PC-3 (cell line): ENCODE data around the gene KLHDC8B. TPM values are rescaled to one million over a fixed set of nuclear protein-coding genes. Genes with fewer than 3 reads are reported as not detected.

Source experiments
- ATAC-seq: fragments of 200-7000 bp; cut with Tn5 transposase; 2 replicates; pipeline ENCODE4 v1.9.1; 2020; ENCODE audit warnings: mild to moderate bottlenecking, moderate library complexity
- BruUV-seq: library from RNA; stranded (reverse); fragments of 400-500 nt; replicated peaks from 2 replicates; lab custom pipeline; 2021; lab: Mats Ljungman, UMichigan
- CTCF ChIA-PET: fragments of 300-600 bp; sonication (Branson Sonifier 250); formaldehyde crosslinking; loops from one replicate; lab custom pipeline; 2022; ENCODE audit warnings: antibody characterized with exemption; lab: Charles Lee
- POLR2A ChIA-PET: fragments of 300-600 bp; sonication (Branson Sonifier 250); formaldehyde crosslinking; loops from one replicate; lab custom pipeline; 2022; ENCODE audit warnings: antibody characterized with exemption; ENCODE audit not compliant: unreplicated experiment; lab: Charles Lee
- DNase-seq: peaks from one replicate; pipeline ENCODE4 v3.0.0-alpha.2; 2015
- H2AFZ ChIP-seq: fragments of 300-600 bp; sonication (generic); 2 replicates; pipeline ENCODE4 v1.6.0; 2016; ENCODE audit warnings: antibody characterized with exemption, low read length
- H3F3A ChIP-seq: fragments of 300-600 bp; sonication (generic); one replicate; pipeline ENCODE4 v1.6.0; 2017; ENCODE audit warnings: antibody characterized with exemption, low read length, control low read depth, mild to moderate bottlenecking; ENCODE audit not compliant: unreplicated experiment
- H3K27ac ChIP-seq: fragments of 300-600 bp; sonication (generic); 2 replicates; pipeline ENCODE4 v1.5.1; 2016; ENCODE audit warnings: mild to moderate bottlenecking, low read length
- H3K27me3 ChIP-seq: fragments of 300-600 bp; sonication (generic); 2 replicates; pipeline ENCODE4 v1.6.1; 2016; ENCODE audit warnings: low read length, mixed read lengths
- H3K36me3 ChIP-seq: fragments of 300-600 bp; sonication (generic); 2 replicates; pipeline ENCODE4 v1.6.1; 2016; ENCODE audit warnings: low read depth, mixed run types, low read length, mixed read lengths
- H3K4me1 ChIP-seq: fragments of 300-600 bp; sonication (generic); 2 replicates; pipeline ENCODE4 v1.5.1; 2016; ENCODE audit warnings: low read length; ENCODE audit not compliant: insufficient read depth
- H3K4me2 ChIP-seq: fragments of 300-600 bp; sonication (generic); 2 replicates; pipeline ENCODE4 v1.6.0; 2016; ENCODE audit warnings: low read length
- H3K4me3 ChIP-seq: fragments of 300-600 bp; sonication (generic); 2 replicates; pipeline ENCODE4 v1.5.1; 2016; ENCODE audit warnings: mild to moderate bottlenecking, low read length, mixed read lengths
- H3K79me2 ChIP-seq: fragments of 300-600 bp; sonication (generic); 2 replicates; pipeline ENCODE4 v1.6.1; 2017; ENCODE audit warnings: low read length, mixed read lengths
- H3K9ac ChIP-seq: fragments of 300-600 bp; sonication (generic); 2 replicates; pipeline ENCODE4 v1.6.0; 2016; ENCODE audit warnings: mild to moderate bottlenecking, low read length
- H3K9me2 ChIP-seq: fragments of 300-600 bp; sonication (generic); replicated peaks from 2 replicates; pipeline ENCODE4 v1.6.1; 2016; ENCODE audit warnings: mixed run types, low read length, mixed read lengths
- H3K9me3 ChIP-seq: fragments of 300-600 bp; sonication (generic); 2 replicates; pipeline ENCODE4 v1.6.1; 2016; ENCODE audit warnings: low read length, mixed read lengths
- H4K20me1 ChIP-seq: fragments of 300-600 bp; sonication (generic); 2 replicates; pipeline ENCODE4 v1.6.1; 2016; ENCODE audit warnings: low read length, mixed read lengths
- EZH2 ChIP-seq: fragments of 300-600 bp; sonication (generic); IDR thresholded peaks from one replicate; pipeline ENCODE4 v1.6.1; 2017; ENCODE audit warnings: antibody characterized with exemption, mild to moderate bottlenecking, low read length; ENCODE audit not compliant: unreplicated experiment
- EZH2phosphoT487 ChIP-seq: fragments of 300-600 bp; sonication (generic); IDR thresholded peaks from 2 replicates; pipeline ENCODE4 v1.6.1; 2018; ENCODE audit warnings: mild to moderate bottlenecking, antibody characterized with exemption, low read length, borderline replicate concordance
- intact Hi-C: fragments of 100-400 bp; cut with micrococcal nuclease; formaldehyde crosslinking; loops from 2 replicates; pipeline ENCODE4 v1.9.0; 2023
- total RNA-seq: library from RNA; depleted of rRNA; stranded (reverse); fragments of >200 nt; gene quantifications from 2 replicates; pipeline ENCODE4 v1.2.3, GENCODE V29; 2014
- TF ChIP-seq, protein P1 (sequence below): fragments of 300-600 bp; sonication (generic); conservative IDR thresholded peaks from 2 replicates; pipeline ENCODE4 v1.5.1; 2017; ENCODE audit warnings: antibody characterized with exemption, low read depth, mild to moderate bottlenecking, low read length

Gene KLHDC8B
- total RNA-seq, 1 experiment from 2014 or later, result 34.4 TPM

DNA sequence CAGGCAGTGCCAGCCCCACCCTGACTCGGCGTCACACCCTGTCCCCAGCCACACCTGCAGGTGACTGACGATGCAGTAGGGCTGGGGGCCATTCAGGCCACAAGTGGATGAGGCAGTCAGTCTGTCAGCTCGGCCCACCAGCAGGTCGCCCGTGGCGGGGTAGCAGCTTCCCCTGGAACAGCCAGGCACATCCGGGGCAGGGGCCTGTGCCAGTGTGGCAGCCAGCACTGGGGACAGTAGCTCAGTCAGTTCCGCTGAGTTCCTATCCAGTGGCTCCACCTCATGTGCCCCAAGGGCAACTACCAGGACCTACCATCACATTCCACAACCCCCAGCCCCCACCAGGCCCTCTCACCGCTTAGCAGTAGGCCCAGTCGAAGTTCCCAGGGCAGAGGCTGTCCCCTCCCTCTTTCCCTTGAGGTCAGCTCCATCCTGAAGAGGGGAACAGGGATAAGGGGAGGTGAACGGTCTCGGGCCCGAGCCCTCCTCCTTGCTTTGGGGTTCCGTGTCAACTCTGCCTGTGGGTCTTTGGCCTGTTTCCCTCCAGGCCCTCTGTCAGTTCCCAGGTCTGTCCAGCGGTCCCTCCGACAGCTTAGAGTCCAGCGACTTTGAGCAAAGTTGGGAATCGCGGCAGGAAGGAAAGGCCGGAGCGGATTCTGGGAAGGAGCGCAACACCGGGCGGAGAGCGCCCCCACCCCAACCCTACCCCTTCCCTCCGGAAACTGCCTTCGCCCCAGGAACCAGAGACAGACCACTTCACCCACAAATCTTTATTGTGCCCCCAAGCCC is 38.8 kb upstream of the KLHDC8B start, which contains the start of gene LAMB2:
Gene LAMB2 (minus strand): TSS at position 614 of the 789 bp plus-strand sequence. CDS start 183 bp downstream, at position 431.
- TF ChIP-seq, protein P1, sequence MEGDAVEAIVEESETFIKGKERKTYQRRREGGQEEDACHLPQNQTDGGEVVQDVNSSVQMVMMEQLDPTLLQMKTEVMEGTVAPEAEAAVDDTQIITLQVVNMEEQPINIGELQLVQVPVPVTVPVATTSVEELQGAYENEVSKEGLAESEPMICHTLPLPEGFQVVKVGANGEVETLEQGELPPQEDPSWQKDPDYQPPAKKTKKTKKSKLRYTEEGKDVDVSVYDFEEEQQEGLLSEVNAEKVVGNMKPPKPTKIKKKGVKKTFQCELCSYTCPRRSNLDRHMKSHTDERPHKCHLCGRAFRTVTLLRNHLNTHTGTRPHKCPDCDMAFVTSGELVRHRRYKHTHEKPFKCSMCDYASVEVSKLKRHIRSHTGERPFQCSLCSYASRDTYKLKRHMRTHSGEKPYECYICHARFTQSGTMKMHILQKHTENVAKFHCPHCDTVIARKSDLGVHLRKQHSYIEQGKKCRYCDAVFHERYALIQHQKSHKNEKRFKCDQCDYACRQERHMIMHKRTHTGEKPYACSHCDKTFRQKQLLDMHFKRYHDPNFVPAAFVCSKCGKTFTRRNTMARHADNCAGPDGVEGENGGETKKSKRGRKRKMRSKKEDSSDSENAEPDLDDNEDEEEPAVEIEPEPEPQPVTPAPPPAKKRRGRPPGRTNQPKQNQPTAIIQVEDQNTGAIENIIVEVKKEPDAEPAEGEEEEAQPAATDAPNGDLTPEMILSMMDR, result no peak; the same call in 1 of the 2 replicates
- TF ChIP-seq EZH2phosphoT487, result no peak
- TF ChIP-seq EZH2, result no peak
- intact Hi-C loops, result loop anchor here (1.0 to 5.0 kb wide), 3 partner anchors 38 to 280 kb away; partner anchors contain the start of genes KLHDC8B, QRICH1, RHOA and TCTA
- Histone ChIP-seq H3K9me2 (no peaks in the 10 kb centered on the region), H3K4me1 (peaks cover 12% of the 10 kb centered on the region), H3K36me3 (peaks cover 5% of the 10 kb centered on the region; the same call in 1 of the 2 replicates), H3K79me2 (peaks cover 25% of the 10 kb centered on the region), H3K9me3 (no peaks in the 10 kb centered on the region), H3K4me2 (peak within 1 kb of the TSS; percentile 99), H3K9ac (peak within 1 kb of the TSS; percentile 89), H3K27ac (peak within 1 kb of the TSS; percentile 93), H2AFZ (peak within 1 kb of the TSS; percentile 94), H3F3A (no peaks in the 10 kb centered on the region), H3K27me3 (no peaks in the 10 kb centered on the region), H4K20me1 (no peaks in the 10 kb centered on the region), H3K4me3 (peak within 1 kb of the TSS; percentile 91)
- POLR2A ChIA-PET, result interaction anchor here (0.5 to 0.9 kb wide), 5 partner anchors 12 to 214 kb away, joined by 3 to 4 read pairs (median 3); partner anchors contain the start of genes ARIH2 and WDR6
- DNase-seq (peak; percentile 82), ATAC-seq (peak; percentile 66)
- BruUV-seq, result TSS peak; percentile 86
- CTCF ChIA-PET, result interaction anchor here (0.6 to 0.9 kb wide), 3 partner anchors 39 to 407 kb away, joined by 3 to 4 read pairs (median 3); partner anchors contain the start of gene QRICH1

DNA sequence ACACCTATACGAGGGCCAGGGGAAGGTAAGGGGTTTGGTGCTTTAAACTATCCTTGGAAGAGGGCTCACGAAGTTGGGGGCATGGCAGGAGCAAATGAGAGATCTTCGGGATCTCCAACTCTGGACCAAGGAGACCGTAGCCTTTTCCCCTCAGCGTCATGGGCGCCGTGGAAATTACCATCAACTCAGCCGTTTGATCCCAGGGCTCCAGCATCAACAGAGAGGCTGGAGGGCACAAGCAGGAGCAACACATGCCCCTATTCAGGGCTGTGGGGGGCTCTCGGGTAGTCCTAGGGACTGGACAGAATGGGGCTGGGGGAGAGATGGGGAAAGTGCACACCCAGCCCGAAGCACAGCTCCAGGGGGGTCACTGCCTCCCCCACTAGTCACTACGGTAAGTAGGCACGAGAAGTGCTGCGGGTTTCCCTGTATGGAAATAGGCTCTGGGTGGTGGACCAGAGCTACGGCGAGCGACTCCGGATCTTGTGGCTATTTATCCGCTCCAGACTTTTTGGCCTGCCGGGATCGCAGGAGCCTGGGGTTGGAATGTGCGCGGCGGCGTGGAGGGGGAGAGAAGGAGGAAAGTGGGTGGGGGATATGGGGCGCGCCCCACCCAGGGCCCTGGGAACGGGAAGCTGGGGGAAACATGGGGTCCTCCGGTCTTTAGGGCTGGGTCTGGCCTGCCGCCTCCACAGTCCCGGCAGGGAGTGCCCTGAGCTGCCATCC is 38.0 kb upstream of the KLHDC8B start:
- Histone ChIP-seq H4K20me1 (no peaks in the 10 kb centered on the region), H3K27ac (peak overlapping the region; percentile 93), H3K9me2 (no peaks in the 10 kb centered on the region), H2AFZ (peak overlapping the region; percentile 94), H3F3A (no peaks in the 10 kb centered on the region), H3K4me3 (peak overlapping the region; percentile 91), H3K79me2 (peaks cover 25% of the 10 kb centered on the region), H3K27me3 (no peaks in the 10 kb centered on the region), H3K4me1 (peaks cover 12% of the 10 kb centered on the region), H3K36me3 (peaks cover under 1% of the 10 kb centered on the region; the same call in 1 of the 2 replicates), H3K4me2 (peak overlapping the region; percentile 99), H3K9me3 (no peaks in the 10 kb centered on the region), H3K9ac (peak overlapping the region; percentile 89)
- ATAC-seq, result peak; percentile 76
- ChIA-PET POLR2A (interaction anchor here (0.5 kb wide), 1 partner anchor 39 kb away, joined by 3 read pairs; no protein-coding TSS in a partner anchor), CTCF (interaction anchor here (0.5 to 0.6 kb wide), 3 partner anchors 205 to 406 kb away, joined by 3 to 6 read pairs (median 3); no protein-coding TSS in a partner anchor)
- TF ChIP-seq EZH2, result no peak
- TF ChIP-seq EZH2phosphoT487, result no peak
- TF ChIP-seq, protein P1, result no peak
- no TSS peak for BruUV-seq
- intact Hi-C loops, result loop anchor here (1.0 to 5.0 kb wide), 3 partner anchors 38 to 279 kb away; partner anchors contain the start of genes KLHDC8B, QRICH1, RHOA and TCTA
- peak; percentile 90 for DNase-seq
